HG02852 (cell line): ENCODE results near the gene PRMT2.

Experiments
- ATAC-seq: cut with Tn5 transposase; IDR thresholded peaks from one replicate; pipeline ENCODE4 v1.9.1; 2021; ENCODE audit warnings: mild to moderate bottlenecking, moderate library complexity; ENCODE audit not compliant: unreplicated experiment

The PRMT2 gene

DNA sequence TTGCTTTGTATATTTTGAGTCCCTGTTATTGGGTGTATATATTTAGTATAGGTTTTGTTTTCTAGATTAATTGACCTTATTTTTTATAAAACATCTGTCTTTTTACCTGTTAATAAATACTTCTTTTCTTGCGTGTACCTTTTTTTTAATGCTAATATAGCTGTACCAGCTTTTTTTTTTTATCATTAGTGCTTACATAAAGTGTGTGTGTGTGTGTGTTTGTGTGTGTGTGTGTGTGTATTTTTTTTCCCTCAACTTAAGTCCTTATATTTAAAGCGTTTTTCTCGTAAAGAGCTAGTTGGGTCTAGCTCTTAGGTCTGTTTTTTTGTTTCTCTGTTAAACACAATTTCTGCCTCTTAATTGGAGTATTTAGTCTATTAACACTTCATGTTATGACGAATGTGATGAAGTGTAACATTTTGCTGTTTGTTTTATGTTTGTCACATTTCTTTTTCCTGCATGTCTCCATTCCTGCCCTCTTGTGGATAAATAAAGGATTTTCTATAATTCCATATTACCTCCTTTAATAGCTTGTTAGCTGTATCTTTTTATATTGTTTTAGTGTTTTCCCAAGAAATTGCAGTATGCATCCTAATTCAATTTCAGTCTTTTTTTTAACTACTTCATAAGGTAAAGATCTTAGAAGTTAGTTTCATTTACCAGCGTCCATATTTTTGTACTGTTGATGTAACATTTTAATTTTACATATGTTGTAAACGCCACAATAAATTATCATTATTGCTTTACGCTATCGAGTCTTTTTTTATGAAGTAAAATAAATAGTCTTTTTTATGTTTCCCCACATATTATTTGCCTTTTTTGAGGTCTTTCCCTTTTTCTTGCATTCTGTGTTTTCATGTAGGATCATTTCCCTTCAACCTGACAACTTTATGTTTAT, 4.3 kb downstream of the PRMT2 start:
- no peak for ATAC-seq

DNA sequence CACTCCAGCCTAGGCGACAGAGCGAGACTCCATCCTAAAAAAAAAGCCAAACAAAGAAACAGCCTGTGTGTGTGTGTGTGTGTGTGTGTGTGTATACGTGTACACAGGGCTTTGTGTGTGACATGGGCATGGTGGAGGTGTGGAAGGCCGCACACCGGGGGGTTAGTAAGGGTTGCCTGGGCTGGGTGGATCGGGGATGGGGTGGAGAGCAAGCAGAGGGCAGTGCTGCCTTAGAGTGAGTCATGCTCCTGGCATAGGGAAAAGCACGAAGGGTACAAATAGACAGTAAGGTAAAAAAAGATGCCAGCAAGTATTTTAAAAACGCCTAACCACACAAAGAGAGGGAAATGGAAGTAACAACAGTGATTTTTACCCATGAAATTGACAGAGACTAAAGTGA, 6.2 kb downstream of the PRMT2 start:
- ATAC-seq = no peak

DNA sequence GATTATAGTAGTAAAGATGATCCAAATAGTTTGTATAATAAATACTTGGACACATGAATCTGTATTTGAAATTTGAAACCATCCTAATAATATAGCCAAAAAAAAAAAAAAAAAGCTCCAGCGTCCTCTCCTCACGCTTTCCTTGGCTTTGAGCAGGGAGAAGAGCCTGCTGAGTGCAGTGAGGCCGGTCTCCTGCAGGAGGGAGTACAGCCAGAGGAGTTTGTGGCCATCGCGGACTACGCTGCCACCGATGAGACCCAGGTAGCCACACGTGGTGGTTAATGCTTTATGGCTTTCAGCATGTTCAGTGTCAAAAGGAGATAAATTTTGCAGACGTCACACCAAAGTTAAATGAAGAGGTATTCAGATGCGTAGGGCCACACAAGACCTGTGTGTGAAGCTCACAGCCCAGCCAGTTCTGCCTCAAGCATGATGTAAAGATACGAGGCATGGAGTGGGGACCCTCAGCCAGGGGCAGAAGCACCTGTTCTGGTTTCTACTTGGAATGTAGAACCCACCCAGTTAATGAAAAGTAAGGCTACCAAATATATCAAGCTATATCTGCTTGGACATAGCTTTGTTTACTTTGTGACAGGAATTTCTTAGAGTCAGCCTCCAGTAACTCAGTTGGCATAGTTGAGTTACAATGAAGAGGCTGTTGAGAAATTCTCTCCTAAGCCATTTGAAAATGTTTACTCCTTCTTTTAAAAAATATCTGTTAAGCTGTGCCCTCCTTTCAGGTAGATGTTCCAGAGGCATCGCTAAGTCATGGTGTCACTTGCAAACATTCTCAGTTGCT, 8.1 kb downstream of the PRMT2 start:
- no peak for ATAC-seq

DNA sequence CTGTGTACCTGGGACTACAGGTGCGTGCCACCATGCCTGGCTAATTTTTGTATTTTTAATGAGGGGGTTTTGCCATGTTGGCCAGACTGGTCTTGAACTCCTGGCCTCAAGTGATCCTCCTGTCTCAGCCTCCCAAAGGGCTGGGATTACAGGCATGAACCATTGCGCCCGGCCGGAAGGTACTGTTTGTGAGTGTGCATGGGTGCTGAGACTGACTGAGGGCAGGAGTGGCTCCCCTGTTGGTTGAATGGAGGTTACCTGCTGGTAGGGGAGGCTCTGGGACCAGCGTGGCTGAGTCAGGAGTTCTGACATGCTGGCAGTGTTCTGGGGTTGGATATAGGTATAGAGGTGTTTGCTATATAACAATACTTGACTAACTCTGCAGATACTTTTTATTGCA, 10.4 kb downstream of the PRMT2 start:
- ATAC-seq = no peak

DNA sequence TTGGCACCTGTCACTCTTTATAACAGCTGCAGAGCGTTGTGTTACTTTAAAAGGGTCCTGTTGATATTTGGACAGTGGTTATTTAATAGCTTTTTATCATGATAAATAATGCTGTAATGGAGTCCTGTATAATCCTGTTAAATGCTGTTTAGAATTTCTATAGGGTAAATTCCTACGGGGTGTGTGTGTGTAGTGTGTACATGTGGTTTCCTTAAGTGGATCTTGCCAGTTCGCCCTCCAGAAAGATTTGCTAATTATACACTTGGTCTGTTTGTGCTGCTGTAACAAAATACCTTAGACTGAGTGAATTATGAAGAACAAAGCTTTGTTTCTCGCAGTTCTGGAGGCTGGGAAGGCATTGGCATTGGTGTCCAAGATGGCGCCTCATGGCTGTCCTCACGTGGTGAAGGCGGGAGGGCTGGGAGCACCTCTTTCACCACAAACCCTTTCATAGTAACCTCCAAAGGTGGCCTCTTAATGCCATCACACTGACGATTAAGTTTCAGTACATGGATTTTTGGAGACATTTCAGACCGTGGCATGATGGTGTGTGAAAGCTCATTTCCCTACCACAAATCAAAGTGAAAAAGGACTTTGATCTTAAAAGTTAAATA, 11.2 kb downstream of the PRMT2 start:
- ATAC-seq = no peak

DNA sequence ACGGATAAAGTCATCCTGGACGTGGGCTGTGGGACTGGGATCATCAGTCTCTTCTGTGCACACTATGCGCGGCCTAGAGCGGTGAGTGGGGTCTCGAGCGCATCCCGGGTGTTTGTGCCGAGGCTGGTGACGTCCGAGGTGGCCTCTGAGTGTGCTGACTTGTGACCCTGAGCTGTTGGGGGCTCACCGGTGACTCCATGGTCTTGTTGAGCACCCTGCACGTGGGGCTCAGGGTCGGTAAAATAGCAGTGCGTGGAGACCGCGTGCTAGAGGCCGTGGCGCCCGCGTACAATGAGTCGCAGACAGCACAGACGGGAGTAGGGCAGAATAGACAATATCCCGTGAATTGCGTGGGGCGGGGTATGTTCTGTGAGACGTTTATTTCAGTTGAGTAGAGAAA, 13.1 kb downstream of the PRMT2 start:
- ATAC-seq = no peak

DNA sequence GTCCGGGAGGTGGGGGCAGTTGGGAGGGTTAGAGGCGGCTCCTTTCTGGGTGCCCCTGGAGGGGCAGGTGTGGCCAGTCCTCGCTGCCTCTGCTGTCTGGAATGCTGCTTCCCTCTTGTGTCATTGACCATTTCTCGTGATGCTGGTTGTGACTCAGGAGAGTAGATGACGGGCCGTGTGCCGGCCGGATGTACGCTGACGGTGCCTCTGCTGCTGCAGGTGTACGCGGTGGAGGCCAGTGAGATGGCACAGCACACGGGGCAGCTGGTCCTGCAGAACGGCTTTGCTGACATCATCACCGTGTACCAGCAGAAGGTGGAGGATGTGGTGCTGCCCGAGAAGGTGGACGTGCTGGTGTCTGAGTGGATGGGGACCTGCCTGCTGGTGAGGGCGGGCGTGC, 13.9 kb downstream of the PRMT2 start:
- ATAC-seq = no peak

DNA sequence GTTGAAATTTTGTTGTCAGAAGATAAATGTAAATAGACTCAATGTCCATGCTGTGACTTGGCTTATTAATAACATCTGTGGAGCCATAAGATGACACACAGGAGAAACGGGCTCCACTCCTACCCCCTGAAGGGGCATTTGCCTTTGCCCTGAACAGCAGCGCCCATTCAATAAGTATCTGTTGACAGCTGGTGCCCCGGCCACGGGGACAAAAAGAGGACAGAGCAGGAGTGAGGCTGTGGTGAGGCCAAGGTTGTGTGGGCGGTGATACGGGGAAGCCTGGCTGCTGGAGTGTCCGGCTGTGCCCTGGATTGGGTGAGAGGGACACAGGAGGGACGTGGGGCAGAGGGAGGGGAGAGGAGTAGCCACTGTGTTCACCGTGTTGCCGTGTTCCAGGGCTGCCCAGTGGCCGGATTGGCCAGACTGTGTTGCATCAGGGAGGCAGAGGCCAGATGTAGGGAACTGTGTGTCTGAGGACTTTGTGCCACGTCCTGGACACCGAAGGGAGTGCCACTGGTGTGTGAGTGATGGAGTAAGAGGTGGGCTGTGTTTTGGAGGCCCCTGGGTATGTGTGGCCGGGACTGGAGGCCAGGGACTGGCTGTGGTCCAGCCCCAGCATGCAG, 15.1 kb downstream of the PRMT2 start:
- ATAC-seq = no peak

DNA sequence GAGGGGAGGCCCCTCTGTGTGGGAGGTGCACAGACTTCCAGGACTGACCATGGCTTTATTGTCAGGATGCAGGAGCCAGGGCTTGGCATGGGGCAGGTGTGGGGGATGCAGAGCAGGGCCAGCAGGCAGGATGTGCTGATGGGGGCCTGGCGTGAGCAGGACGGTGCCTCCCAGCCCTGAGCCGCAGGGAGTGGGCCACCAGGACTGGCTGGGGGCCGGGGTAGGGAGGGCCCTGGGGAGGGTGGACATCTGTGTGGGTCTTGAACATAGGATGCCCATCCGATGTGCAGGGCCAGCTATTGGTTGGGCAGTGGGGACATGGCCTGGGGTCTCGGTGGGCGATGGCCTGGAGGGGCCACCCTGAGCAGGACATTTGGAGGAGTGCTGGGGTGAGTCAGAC, 15.6 kb downstream of the PRMT2 start:
- no peak for ATAC-seq

DNA sequence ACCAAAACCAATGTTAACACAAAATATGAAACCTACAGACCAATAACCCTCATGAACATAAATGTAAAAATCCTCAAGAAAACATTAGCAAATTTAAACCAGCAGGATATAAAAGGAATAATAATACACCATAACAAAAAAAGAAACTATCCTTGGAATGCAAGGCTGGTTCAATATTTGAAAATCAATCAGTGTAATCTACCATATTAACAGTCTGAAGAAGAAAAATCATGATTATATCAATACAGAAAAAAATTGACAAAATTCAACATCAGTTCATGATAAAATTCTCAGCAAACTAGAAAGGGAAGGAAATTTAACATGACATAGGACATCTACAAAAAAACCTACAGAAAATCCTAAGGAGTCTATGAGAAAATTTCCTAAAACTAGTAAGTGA, 19.8 kb downstream of the PRMT2 start:
- no peak for ATAC-seq

DNA sequence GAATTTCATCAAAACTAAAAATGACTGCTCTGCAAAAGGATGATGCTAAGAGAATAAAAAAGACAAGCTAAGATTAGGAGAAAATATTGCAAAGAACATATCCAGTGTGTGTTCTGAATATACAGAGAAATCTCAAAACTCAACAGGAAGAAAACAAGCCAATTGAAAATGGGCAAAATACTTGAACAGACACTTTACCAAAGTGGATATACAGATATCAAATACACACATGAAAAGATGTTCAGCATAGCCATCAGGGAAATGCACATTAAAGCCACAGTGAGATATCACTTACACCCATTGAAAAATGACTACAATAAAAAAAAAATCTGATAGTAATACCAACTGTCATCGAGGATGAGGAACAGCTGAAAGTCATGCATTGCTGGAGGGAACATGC, 21.3 kb downstream of the PRMT2 start:
- no peak for ATAC-seq

DNA sequence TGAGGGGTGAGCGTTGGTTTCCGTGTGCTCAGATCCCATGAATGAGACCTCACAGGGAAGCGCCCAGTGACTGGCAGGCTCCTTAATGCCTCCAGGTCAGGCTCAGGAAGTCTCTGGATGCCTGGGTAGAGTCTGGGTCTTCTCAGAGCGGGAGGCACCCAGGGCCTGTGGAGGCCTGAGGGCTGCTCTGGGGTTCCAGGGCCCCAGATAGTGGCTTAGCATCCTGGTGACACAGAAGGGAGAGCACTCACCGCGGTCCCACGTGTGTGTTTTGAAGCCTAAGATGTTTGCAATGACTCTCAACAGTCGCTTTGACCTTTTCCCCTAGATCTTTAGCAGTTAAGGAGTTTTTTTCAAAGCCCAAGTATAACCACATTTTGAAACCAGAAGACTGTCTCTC, 25.0 kb downstream of the PRMT2 start:
- no peak for ATAC-seq

DNA sequence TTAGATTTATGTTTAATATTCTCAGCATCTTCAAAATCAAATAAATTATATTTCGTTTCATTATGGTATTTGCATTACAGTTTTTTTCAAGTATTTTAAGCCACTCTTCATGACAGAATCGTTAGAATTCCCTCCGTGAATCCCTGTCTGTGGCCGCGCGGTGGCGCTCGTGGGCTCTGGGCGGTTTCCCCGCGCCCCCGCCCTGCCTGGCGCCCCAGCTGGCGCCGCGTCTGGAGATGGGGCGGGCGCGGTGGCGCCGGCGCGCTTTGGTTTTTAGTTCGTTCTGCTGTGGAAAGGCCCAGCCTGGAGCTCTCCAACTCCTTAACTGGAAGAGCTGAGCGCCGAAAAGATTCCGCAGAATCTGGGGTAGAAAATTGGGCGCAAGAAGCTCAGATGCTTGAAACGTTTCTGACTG, 25.7 kb downstream of the PRMT2 start:
- no peak for ATAC-seq

DNA sequence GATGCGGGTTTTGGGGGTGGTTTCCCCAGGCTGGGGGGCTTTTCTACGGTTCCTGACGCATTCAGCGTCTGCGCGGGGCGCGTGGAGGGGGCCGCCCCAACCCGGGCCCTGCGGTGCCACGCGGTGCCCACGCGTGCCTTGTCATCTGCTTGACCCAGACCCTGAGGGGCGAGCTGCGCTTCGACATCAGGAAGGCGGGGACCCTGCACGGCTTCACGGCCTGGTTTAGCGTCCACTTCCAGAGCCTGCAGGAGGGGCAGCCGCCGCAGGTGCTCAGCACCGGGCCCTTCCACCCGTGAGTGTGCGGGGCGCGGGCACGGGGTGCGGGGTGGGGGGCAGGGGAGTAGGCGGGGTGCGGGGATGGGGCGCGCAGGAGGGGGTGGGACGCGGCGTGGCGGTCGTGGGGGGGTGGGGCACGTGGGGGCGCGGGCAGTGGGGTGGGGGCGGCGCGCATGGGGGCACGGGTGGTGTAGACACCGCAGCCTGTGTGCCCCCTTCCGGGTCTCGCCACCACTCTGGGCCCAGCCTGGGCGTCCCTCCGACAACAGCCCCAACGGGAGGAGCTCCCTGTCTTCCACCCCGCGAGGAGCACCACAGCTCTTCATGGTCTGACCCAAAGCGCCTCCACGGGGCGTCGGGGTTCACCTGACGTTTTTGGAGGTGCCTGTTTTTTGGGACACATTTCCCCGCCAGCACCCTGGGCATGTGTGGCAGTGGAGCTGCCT, 26.3 kb downstream of the PRMT2 start:
- ATAC-seq = no peak

DNA sequence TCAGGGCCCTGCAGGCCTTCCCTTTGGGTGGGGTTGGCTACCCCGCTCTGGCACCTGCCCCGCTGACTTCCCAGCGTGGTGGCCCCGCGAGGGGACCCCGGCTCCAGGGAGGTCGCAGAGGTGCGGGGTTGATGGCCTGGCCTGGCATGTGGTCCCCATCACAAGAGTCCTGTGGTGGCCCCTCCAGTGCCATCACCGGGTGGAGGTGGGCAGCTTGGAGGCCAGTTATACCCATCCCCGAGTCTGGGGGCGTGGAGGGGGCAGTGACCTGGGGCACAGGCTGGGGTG, 26.8 kb downstream of the PRMT2 start:
- ATAC-seq = no peak

DNA sequence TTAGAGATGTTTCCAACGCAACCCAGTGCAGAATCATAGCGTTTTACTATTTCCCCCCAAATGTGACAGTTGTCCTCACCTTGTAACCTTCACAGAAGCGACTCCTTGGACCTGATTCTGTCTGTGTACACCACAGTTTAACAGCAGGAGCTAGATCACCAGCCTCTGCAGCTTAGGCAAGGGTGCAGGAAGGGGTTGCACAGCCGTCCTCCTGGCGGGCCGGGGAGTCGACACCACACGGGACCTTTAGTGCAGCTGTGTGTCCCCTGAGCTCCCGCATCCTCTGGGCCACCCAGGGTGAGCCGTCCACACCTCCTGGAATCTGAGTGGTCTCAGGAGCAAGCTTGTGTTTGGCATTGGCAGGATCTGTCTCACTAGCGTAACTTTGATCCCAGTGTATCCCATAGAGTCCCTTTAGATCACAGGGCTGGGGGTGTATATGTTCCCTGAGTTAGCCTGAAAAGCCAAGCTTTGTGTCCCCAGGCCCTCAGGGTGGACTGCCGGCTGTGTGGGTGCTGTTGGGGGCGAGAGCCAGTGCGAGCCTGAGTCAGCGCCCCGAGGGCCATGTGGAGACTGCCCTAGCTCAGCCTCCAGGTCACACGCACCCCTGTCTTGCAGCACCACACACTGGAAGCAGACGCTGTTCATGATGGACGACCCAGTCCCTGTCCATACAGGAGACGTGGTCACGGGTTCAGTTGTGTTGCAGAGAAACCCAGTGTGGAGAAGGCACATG, 27.5 kb downstream of the PRMT2 start:
- ATAC-seq = no peak

DNA sequence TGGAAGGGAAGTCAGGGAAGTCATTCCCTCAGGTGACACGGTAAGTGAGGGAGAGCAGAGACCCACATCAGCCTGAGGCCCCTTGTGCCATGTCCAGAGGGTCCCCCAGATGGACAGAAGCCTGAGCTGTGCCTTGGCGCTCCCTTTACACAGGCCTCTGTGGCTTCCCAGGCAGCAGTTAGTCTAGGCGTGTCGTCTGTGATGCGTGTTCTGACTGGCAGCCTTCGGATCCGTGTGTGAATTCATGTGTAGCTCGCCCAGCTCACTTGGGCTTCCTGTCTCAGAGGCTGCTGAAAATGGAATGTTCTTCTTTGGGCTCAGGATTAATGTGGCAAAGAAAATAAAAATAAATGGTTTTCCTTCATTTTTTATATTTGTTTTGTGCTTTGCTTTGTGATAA, 28.3 kb downstream of the PRMT2 start:
- no peak for ATAC-seq

DNA sequence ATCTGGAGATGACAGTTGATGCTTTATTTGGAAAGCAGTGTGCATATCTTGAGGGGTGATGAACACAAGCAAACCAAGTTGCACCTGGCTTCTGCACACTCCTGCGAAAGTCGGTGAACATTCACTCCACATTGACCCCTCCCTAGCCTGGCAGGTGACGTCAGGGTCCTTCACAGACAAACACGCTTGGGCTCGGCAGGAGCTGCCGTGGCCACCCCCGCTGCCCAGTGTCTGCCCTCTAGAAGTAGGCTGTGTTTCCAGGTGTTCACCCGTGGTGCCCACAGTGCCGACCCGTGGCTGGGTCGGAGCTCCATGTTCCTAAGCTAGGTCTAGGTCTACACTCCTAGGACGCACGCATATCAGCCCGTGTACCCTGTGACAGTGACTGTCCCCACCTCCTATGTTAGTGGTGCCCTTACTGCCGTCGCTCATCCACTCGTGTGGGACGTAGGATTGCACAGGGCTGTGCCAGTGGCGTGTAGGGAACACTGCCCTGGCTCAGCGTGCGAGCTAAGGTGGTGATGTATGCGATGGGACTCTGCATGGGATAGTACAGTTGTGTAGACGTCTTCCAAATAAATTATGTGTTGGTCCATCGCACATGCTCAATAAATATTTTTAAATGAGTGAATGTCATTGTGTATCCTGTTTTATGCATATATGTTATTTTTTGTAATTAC, 29.0 kb downstream of the PRMT2 start:
- ATAC-seq = no peak

DNA sequence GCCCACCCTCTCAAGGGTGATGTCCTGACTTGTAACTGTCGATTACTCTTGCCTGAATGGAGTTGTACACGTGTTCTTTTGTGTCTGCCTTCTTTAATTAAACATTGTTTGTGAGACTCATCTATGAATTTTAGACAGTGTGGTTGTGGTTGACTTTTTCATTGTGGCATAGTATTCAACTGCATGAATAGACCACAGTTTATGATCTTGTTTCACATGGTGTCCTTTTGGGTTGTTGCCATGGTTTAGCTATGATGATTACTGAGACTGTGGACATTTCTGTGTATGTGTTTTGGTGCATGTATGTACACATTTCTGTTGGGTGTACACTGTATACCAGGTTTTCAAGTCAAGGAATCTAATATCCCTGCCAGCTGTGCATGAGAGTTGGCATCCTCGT, 30.1 kb downstream of the PRMT2 start:
- no peak for ATAC-seq
